GM10266 (cell line): Measurements from ENCODE around the gene EML6.
"Not testable (repeated sequence)": the region's sequence is repeated elsewhere in the genome, so short reads cannot be mapped to it uniquely, and the experiment has no call there.

ENCODE experiments used
- DNase-seq: peaks from one replicate; pipeline ENCODE4 v3.0.0; 2012; ENCODE audit errors: extremely low spot score
- CTCF ChIP-seq: IDR thresholded peaks from 2 replicates; pipeline ENCODE4 v1.5.1; 2012; ENCODE audit warnings: mild to moderate bottlenecking, low read depth; ENCODE audit not compliant: control insufficient read depth, insufficient read depth; ENCODE audit errors: missing control alignments

EML6 gene

DNA sequence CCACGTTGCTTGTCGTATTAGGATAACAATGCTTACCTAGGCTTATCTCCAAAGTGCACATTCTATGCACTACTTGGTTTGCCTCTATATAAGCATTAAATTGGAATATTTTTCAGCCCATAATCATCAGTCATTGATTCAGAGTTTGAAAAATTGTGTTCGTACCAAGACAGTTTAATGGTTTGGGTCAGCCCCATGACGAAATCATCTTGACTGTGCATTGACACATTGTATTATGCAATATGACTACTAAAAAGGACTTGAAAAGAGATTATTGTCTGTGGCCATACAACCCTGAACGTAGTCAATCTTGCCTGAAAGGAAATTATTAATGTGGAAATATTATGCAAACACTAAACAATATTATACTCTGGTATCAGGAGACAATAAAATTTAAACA, 141.3 kb downstream of the EML6 start:
- TF ChIP-seq CTCF, result no peak
- DNase-seq, result no peak

- no peak for DNase-seq
- TF ChIP-seq CTCF, result no peak
Measured at GRCh38 chr2:54866179-54866578, 142.7 kb downstream of the EML6 start.

DNA sequence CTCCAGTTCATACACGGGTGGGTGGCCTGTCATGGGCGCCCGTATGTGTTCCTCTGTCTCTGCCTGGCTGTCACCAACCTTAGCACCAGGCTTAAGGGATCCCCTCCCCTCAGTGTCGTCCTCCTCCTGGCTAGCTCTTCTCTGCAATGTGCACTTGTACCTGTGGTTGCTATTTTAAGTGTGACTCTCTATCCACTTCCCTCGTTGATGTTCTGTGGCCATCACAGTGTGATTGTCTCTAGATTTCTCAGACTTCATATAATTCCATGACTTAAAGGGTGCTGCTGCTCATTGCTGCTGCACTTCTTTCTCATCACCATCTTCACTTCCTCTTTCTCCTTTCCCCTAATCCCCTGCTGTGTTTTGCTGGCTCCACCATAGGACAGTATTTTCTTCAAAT, 143.4 kb downstream of the EML6 start:
- no peak for TF ChIP-seq CTCF
- peak; percentile 36 for DNase-seq

DNA sequence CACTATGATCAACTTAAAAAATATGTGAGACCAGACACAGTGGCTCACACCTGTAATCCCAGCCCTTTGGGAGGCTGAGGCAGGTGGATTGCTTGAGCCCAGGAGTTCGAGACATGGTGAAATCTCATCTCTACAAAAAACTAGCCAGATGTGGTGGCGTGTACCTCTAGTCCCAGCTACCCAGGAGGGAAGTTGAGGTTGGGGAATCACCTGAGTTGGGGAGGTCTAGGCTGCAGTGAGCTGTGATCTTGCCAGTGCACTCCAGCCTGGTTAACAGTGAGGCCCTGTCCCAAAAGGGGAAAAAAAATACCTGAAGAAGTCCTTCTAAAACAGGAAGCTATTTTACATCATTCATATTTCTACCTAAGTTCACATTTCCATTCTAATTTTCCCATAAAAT, 144.0 kb downstream of the EML6 start:
- TF ChIP-seq CTCF, result no peak
- no peak for DNase-seq

GRCh38 chr2:54871457-54872107, 148.1 kb downstream of the EML6 start:
- DNase-seq, result no peak
- TF ChIP-seq CTCF, result no peak

GRCh38 chr2:54872780-54873179, 149.3 kb downstream of the EML6 start:
- no peak for TF ChIP-seq CTCF
- no peak for DNase-seq

DNA sequence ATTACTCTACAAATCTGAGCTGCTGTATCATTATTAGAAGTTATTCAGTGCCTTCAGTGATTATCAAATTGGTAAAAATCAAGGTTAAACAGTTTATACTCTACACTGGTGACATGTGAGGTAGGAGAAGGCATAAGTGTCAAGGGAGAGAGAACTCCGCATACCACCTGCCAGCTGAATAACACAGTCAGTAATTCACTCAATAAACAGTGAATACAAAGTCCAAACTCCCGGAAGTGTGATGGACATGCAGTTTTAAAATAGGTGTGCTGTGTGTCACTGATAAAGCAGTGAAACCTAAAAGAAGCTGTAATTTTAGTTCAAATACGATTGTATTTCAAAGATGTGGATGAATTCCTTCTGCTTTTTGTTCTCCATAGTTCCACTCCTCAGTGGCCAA, 149.8 kb downstream of the EML6 start:
- DNase-seq, result not testable (repeated sequence)

DNA sequence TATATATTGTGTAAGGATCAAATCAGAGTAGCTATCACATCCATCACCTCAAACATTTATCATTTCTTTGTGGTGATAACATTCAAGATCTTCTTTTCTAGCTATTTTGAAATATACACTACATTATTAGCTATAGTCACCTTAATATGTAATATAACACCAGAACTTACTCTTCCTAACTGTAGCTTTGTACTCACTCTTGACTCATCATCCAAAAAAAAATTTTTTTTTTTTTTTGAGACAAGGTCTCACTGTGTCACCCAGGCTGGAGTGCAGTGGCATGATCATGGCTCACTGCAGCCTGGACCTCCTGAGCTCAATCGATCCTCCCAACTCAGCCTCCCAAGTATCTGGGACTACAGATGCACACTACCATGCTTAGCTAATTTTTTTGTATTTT, 153.3 kb downstream of the EML6 start:
- no peak for DNase-seq
- no peak for TF ChIP-seq CTCF
